GM10847 (cell line): ENCODE results near the gene CCNG2.

ENCODE experiments used
- POLR2A ChIP-seq: IDR thresholded peaks from 2 replicates; pipeline ENCODE4 v1.6.1; 2011; ENCODE audit not compliant: insufficient read length; ENCODE audit errors: extremely low read depth

The CCNG2 gene

GRCh38 chr4:77187322-77187721, 30.3 kb downstream of the CCNG2 start:
- TF ChIP-seq POLR2A = no peak

DNA sequence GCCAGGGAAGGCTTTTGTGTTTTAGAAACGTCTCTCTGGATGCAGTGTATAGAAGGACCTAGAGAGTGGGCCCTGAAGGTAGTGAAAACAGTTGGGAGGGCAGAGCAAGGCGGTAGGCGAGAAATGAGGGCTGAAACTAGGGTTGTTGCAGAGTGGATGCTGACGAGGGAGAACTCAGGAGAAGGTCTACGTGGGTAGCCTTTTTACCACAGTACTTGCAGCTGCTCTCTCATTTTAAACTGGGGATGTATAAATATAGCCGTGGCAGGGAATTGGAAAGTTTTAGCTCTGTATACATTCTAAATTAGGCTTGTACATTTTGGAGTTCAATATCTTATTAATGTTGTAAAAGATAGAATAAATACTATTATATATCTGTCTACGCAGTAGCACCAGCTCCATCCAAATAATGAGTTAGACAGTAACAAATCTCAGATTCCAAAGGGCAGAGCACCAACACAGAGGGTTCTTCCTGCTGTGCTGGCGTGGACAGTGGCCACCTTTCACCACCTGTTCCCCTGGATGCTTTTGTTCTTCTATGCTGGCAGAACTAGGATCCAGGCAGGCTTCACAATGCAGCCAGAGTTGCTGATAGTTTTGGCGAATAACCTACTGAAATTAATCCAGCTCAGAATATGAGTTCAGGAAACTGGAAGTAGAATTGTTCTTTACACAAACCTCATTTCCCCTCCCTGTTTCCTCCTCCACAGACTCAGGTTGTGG, 31.7 kb downstream of the CCNG2 start:
- no peak for TF ChIP-seq POLR2A

GRCh38 chr4:77189412-77189811, 32.4 kb downstream of the CCNG2 start:
- TF ChIP-seq POLR2A = no peak

DNA sequence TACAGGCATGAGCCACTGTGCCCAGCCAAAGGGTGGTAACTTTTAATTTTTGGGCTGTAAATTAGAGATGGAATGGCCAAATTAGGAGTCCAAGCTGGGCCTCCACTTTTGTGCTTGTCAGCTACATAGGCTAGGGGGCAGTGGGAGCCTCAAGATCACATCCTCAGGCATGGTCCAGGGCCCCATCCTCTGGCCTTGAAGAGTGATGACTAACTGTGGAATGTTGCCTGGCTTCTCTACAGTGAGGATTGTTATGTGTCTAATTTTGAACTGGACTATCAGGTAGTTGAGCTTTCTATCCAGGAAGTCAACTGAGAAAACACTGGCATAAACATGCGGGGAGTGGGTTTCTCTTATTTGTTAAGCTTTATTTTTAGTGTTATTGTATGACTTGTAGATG, 33.0 kb downstream of the CCNG2 start:
- no peak for TF ChIP-seq POLR2A

DNA sequence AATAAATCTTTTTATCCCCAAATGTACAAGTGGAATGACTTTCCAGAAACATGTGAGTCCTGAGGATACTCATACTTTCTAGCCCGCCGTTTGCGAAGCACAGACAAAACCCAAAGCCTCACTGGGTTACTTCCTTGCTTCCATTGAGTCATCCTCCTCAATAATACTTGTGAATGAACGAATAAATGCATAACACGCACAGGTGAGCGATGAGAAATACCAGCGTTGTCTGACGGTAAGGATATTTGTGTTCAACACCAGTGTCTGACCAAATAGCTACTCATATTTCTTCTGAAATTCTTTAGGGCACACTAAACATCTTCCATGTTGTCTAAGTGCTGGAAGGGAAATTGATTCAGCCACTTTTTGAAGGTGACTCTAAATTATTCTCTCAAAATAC, 36.0 kb downstream of the CCNG2 start:
- no peak for TF ChIP-seq POLR2A

DNA sequence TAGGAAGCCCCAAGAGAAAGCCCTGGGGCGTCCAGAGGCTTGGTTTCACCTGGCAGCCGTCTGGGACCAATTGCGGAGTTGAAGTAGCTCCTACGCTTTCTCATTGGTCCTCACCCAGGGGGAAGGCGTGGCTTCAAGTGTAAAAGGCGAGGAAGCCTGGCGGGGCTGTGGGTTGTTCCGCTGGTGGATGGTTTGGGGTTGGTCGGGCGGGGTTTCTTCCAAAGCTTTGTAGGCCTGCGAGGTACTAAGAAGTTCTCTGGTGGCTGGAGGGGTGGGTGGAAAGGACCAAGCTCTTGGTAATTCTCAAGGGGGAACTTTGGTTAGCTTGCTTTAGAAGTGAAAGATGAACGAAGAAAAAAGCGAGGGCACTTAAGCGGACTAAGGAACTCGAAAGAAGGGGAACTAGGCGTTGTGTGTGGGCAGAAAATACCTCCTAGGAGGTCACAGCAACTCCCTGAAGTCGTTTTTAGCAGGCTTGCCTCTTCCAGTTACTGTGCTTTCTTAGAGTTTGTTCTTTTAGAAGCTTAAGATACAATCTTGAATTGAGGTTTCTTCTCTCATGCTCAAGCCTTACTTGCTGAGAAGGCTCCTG, 36.6 kb downstream of the CCNG2 start:
- no peak for TF ChIP-seq POLR2A

GRCh38 chr4:77194366-77194765, 37.4 kb downstream of the CCNG2 start:
- TF ChIP-seq POLR2A = no peak

DNA sequence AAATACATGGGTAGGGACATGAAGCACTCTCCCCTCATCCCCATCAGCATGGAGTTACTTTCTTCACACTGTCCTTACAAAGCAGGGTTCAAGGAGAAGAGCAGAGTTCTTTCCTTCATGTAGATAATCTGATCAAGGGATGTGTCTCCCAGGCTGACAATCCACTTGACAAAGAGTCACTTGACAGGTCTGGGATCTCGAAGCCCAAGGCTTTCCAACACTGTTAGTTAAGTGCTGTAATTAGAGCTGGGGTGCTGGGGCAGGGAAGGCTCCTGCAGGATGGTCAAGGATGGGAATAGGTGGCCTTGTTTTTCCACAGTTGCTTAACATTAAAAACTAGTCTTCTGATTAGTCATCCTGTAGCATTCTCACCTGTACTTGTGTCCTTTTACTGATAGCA, 38.0 kb downstream of the CCNG2 start:
- no peak for TF ChIP-seq POLR2A

DNA sequence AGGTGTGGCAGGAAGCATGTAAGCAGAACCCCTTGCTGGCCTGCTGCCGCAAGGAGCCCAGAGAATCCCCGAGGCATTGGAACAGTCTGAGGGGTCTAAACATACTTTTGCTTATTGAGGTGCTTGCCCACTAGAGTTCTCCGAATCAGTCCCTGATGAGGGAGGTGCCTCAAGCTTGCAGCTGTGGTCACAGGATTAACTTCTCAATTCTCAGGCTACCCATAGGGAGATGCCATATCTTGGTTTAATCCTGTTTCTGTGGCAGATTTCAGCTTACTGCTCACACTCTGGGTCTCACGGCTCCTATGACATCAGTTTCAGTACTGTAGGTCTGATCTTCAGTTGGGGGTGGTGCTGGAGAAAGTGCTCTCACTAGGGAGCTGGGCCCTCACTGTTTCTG, 39.9 kb downstream of the CCNG2 start:
- no peak for TF ChIP-seq POLR2A

DNA sequence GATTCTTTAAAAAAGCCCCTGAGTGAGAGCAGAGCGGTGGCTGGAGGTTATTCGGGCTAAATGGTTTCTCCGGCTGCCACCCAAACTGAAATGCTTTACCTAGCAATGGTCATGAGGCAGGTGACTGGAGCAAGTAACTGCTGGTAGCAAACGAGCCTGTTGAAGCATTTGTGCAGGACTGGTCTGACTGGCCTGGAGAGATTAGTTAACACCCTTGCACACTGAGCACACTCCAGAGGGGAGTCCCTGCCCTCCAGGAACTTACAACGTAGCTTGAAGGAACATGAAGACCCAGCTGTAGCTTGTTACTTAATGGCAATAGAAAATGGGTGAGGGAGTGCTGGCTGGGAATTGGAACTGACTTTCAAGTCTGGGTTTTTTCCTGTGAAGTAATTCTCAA, 40.4 kb downstream of the CCNG2 start:
- no peak for TF ChIP-seq POLR2A

- TF ChIP-seq POLR2A = no peak
Measured at GRCh38 chr4:77197831-77198230, 40.8 kb downstream of the CCNG2 start.

GRCh38 chr4:77199276-77199675, 42.3 kb downstream of the CCNG2 start:
- no peak for TF ChIP-seq POLR2A

DNA sequence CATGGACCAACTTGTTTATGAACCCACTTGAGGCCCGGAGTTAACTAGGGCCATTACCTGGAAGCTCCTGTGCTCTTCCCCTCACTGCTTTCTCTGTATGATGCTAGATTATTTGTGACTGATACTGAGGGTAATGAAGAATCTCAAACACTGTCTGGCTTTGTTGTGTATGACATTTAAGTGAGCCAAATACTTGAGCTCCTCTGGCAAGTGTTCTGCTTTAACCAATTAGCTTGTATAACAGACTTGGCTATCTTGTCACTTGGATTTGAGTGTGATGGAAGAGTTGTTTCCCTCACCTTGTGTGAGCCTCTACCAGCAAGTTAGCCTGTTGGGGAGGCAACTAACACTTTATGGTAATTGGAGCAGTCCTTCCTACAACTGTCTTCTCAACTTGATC, 42.7 kb downstream of the CCNG2 start:
- no peak for TF ChIP-seq POLR2A

- no peak for TF ChIP-seq POLR2A
Measured at GRCh38 chr4:77201343-77201742, 44.3 kb downstream of the CCNG2 start.

- no peak for TF ChIP-seq POLR2A
Measured at GRCh38 chr4:77201857-77202256, 44.9 kb downstream of the CCNG2 start.

DNA sequence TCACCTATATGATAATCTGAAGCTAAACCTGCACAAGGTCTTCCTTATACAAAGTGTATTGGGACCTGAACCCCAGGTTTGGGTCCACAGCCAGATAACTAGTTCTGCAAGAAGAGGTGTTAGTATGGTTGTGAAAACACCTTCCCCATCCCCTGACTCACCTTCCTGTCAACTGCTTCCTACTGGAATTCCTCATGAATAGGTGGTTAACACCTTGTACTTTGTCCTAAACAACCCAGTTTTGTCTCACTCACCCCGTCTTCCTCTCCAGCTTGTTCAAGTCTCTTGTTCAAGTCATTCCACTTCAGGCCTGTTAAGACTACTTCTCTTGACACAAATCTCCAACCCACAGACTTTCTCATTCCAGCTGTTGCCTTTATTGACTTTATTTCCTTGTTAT, 45.5 kb downstream of the CCNG2 start:
- TF ChIP-seq POLR2A = no peak
